ENCODE results near the gene LRRN1.
"Not testable (repeated sequence)": the region's sequence is repeated elsewhere in the genome, so short reads cannot be mapped to it uniquely, and the experiment has no call there.

LRRN1 gene

DNA sequence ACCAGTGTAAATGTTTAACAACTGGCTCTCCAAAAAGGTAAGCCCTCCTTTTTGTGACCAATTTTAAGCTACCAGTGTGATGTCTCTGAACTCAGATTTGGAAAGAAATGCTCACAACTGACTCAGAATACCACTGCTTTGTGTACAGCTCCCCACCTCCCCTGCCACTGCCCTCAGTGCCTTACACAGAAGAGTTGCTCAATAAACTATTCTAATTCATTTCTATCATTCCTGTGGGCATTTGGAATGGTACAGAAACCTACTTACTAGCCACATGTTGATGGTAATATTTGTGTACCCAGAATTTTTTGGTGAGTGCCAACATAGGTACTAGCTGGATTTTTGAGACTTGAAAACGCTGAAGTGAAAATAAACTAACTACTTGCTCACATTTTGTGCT, 16.0 kb downstream of the LRRN1 start:
- no peak for DNase-seq

DNA sequence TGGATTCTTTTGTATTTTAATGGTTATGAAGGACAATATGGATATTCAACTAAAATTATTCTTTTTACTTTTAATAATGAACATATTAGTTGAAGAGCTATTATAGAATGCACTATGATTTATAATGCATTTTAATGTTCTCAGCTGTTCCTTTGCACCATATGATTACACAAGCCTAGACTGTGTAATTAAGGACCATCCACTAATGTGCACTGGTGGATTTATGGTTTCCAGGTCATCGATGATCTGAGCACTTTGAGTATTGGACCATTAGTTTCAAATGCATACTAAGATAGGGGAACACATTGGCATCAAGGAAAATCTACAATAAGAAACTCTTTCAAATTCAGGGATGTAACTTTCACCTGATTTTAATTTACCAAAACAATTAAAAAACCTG, 16.8 kb downstream of the LRRN1 start:
- DNase-seq: peak; percentile 0

DNA sequence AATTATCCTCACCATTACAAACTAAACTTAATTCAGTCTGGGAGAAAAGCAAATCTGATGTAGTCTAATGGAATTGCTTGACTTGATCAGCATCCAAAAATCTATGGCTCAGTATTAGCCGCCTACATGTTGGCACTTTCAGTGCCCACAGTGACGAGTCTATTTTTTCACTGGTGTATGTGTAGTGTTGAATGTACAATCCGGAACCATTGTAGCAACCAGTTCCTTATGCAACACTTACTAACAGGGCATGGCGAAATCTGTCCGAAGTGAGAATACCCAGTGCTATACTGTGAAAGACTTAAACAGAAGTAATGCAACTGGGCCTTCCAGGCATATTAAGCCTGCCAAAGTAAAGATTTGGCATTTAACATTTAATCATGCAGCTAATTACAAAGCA, 18.6 kb downstream of the LRRN1 start:
- DNase-seq: no peak

DNA sequence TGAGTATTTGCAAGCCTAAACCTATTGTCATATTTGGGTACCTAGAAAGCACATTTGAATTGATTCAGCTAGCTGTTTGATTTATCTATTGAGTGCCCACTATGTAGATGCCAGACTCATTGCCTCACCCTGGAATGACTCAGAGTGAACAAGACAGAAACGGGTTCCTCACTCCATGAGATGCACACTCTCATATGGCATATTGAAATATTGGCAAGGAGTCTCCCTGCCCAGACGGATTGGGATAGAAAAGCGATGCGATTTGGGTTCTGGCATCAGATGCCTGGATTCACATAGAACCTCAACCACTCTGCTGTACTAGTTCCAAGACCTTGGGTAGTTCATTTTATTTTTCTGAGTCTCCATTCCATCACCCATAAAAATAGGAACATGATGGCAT, 22.5 kb downstream of the LRRN1 start:
- no peak for DNase-seq

DNA sequence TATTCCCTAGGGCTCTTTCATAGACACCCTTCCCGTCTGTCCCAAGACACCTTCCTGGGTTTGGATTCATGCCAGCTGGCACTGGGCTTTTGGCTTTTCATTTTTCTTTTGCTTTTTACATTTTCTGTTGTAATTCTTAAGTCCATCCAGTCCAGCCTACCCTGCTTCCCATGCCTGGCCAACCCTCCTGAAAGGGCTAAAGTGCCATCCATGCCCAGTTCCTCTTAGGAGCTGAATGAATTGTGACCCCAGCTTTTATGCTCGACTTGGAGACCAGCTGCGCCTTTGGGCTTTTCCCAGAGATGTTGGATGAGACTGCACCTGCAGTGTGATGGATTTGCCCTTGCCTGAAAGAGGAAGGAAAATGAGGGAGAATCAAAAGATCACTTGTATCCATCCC, 25.8 kb downstream of the LRRN1 start:
- DNase-seq: no peak

DNA sequence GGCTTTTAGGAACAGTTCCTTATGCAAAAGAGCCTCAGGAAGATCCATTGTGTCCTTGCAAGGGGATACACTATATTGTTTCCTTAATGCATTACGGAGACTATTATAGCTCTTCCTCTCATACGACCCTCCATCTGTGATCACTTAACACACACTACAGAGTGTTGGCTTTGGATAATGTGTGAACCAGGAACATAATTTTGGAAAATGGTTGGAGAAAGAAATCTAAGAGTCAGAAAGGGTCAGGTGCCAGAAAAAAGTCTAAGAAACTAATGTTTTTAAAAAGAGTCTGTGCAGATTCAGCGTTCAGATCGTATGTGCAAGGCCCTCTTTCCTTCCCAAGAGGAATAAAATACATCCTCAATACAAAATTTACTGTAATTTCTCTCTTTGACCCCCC, 27.3 kb downstream of the LRRN1 start:
- DNase-seq: no peak

DNA sequence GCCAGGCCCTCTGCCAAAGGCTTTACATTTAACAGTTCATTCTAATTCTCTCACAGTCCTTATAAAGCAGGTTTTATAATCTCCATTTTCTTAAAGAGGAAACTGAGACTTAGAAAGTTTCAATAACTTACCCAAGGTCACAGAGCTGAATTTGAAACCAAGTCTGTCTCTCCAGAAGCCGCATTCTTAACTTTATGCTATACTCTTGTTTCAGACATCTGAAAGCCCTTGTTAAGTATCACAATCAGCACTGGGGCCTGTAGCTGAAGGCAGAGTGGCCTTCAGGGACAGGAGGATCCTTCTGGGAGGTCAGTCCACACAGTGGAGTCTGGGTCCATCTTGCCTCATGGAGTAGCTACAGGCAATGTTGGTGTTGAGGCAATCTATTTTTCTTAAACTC, 27.9 kb downstream of the LRRN1 start:
- DNase-seq: no peak

DNA sequence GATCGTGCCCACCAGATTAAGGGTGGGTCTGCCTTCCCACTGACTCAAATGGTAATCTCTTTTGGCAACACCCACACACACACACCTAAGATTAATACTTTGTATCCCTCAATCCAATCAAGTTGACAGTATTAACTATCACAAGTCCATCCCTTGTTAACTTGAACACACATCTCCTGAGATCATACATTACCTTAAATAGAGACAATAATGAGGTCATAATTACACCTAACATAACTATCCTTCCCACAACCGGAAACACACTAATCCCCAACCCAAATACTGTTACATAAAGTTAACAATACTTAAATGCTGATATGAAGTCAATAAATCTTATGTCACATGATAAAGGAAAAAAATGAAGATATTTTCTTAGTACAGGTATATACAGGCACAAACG, 29.2 kb downstream of the LRRN1 start:
- DNase-seq: not testable (repeated sequence)

DNA sequence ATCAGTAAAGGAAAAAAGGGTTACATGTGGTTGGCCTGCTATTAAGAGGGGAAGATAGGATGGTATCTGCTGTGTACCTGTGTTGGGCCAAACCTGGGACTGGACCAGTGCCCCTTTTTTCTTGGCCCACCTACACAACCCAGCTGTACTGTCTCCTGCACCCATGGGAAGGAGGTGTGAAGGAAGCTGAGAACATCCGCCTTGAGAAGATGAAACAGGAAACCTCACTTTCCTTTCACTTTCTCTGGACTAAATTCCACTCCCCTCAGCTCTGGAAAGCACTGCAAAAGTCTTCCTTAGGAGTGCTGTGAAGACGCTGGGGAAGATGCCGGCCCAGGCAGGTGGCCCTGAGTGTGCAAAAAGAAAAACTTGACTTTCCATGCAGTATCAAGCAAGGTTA, 37.6 kb downstream of the LRRN1 start:
- DNase-seq: no peak

DNA sequence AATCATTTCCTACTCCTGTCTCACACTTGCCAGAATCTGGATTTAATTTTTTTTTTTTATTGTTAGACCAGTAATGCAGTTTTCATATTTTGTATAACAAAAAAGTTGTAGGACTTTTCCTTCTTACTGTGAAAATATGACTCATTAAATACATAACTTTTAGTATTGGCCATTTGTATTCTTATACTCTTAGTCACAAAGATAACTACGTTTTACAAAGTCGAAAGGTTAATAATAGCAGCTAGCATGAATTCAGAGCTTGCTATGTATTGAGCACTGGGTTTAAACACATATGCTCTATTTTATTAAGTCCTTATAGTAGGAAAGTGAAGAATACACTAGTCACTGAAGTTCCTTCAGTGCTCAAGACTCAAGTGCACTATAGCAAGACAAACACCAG, 43.1 kb downstream of the LRRN1 start:
- DNase-seq: no peak

DNA sequence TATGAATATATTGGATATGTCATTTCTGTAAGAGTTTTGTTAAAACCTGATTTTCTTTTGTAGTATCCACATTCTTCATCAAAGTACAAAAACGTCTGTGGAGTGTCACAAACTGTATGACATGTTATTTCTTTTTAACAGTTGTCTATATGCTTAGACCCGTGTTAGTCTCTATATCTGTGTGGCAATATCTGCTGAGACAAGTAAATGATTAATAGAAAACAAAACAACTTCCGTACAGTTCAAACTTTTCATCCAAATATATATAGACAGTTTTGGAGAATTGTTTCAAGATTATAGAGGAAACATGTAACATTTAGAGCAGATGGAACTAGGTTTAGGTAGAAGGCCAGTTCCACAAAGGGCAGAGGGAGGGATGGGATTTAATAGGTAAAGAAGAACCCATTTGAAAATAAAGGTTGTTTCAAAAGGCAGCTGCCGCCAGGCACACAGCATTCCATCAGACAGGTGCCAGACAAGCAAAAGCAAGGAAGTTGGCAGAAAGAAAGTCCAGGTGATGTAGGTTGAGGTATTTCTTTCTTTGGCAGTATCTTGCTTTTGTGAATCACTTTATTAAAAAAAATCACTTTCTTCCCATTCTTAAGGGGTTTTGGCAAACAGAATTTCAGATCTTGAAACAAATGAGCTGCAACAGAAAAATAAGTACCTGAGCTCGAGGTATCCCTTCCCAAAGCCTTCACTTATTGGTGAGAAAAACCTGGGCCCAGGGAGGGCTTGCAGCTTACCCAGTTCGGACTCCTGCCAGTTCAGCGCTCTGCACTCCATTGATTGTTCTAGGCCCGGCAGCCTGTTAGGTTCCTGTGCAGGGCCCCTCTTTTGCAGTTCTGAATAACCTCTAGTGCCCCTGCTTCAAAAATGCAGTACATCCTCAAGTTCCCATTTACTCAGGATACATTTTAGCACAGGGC, 49.0 kb downstream of the LRRN1 start:
- no peak for DNase-seq

DNA sequence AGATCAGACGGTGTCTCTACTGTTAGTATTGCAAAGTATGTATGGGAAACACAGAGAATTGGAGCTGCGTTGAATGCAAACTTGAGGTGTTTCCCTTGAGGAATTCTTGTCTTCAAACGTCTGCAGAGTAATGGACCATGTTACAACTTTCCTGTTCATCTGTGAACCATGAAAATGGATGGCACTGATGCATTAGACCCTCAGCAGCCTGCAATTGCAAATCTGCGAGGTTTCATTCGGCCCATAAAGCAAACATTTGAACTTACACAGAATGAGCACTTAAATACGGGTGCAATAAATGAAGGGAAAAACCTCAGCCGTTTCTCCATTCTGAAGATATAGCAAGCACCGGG, 49.7 kb downstream of the LRRN1 start:
- DNase-seq: no peak

DNA sequence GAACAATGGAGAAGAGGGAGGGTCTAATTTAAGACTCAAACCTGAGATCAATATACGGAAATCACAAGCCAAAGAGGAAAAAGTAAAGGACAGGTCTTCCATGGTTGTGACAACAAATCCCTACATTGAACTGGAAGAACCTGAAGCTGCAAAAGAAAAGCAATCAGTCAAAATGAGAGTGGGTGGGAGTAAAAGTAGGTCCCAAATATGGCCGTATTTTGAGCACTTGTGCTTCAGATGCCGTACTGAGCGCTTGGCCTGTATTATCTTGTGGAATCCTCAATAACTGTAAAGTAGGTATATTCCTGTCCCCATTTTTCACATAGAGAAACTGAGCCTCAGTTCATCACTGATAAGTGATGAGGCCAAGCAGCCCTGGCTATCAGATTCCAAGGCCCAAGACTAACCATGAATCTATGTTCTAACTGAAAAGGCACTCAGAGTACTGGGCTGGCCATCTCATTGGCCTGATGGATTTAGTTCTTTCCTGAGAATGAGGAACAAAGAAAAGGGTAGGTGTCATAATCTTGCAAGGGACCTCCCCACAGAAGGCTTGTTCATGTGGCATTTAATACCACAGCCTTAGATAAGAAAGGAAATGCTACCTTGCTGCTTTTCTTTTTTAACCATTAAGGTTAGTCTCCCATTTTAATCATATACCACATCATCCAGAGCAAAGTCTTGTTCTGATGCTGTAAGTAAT, 52.5 kb downstream of the LRRN1 start:
- no peak for DNase-seq

DNA sequence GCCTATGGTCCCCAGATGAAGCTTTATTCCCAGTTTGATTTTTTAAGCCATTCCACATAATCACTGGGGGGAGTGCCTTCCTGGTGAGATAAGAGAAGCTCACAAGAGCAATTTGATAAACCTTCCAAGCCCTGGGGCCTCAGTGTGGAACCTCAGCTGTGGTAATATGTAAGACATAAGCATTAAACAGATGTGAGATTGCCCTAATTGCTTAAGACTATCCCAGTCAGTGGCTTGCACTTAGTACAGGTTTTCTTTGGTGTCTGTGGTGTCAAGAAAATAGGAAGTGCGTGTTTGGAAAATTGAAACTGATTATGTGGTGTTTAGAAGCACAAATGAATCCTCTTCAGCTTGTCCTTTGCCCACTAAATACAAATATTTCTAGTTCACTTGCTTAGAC, 54.3 kb downstream of the LRRN1 start:
- no peak for DNase-seq

DNA sequence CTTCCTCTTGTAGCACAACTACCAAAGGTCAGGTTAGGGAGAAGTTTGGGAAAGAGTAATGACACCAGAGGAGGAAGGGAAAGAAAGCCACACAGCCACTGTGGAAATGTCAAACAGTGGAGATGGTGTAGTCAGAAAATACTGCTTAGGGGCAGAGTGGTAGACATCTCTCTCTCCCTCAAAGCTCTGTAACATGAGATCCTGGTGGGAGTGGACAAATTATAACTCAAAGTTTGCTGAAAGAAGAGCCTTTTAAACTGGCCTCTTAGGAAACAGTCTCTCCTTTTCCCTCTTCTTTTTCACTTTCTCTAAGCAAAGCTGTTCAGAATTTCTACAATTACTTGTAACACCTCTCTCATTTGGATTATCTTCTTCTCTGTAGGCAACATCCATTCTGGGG, 55.8 kb downstream of the LRRN1 start:
- DNase-seq: no peak

DNA sequence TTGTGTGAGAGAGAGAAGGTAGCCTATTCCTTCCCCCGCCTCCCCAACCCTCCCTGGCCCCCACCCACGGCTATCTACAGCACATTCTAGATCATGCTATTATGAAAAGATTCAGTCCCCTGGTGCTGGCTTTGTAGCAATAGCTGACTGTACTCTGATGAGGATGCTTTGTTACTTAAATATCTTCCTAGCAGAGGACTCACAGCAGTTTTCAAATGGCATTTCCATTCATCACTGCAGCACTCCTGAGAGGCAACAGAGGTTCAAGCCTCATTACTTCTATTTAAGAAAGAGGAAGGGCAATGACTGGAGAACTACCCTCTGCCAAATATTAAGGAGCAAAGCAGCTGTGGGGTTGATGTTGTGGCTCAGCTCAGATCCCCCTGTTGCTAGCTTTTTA, 61.0 kb downstream of the LRRN1 start:
- no peak for DNase-seq

DNA sequence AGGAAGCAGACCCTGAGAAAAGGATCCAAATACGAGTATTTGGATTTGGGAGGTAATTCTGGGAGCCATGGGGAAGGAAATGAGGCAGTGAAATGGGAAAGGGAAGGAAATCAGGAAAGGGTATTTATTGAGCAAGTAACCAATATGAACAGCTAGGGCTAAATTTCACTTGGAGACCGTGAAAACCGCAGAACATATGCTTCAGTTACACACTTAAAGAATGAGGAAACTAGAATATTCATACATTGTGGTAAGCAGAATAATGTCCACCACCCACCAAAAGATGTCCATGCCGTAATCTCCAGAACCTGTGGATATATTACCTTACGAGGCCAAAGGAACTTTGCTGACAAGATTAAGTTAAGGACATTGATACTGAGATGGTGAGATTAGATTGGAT, 63.3 kb downstream of the LRRN1 start:
- DNase-seq: no peak

DNA sequence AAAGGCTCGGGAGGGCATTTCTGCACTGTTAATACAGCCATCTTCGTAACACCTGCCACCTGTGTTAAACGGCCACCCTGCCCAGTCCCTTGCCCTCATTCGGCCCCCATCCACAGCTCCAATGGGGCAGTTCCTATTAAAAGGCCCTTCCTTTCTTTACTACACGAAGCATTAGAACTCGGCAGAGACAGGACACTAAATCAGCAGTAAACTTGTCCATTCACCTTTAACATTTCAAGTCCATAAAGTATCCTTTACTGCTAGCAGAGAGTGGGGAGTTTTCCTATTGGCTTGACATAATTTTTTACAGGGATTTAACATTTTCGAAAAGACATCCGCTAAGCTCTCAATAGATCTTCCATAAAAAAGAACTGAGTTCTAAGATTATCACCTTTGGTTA, 76.3 kb downstream of the LRRN1 start:
- DNase-seq: no peak

DNA sequence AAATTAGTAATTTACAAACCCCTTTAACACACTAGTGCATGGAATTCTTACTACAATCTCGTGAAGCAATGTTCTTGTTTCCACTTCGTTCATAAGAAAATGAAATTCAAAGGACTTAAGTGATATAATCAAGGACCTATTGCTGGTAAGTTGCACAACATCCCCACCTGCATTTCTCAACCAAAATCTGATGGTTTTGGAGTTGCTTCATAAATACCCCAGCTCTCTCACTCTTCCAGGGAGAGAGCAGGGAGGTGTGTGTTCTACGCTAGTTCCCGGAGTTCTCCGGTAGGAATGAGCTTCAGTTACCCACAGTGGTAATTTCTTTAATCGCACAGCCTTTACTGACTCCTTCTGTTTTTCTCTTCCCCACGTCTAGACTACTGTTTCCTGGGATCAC, 81.8 kb downstream of the LRRN1 start:
- no peak for DNase-seq

DNA sequence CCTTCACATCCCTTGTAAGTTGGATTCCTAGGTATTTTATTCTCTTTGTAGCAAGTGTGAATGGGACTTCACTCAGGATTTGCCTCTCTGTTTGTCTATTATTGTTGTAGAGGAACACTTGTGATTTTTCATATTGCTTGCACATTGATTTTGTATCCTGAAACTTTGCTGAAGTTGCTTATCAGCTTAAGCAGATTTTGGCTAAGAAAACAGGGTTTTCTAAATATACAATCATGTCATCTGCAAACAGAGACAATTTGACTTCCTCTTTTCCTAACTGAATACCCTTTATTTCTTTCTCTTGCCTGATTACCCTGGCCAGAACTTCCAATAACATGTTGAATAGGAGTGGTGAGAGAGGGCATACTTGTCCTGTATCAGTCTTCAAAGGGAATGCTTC, 88.1 kb downstream of the LRRN1 start:
- not testable (repeated sequence) for DNase-seq

DNA sequence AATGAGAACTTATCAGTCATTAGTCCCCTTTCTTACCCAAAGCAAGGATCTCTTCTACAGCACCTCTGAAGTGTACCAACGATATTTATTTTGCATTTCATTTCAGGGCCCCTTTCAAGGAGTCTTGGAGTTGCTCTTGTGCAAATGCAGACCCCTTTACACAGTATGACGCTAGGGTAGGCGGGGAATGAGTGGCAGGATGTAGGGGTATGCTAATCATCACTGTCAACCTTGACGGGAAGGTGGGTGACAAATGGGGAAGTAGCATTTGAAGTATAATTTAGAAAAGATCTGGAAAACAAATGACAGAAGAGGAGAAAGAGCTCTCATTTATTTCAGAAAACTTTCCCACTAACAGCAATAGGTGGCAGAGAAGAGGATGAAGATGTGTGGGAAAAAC, 94.4 kb downstream of the LRRN1 start:
- DNase-seq: no peak
